OCI-LY1 (cell line): ENCODE results near the gene KLHL29.

Experiments
- EZH2 ChIP-seq: fragments of 200-600 bp; sonication (generic), shearing (Covaris generic); IDR thresholded peaks from 2 replicates; pipeline ENCODE4 v1.8.0; 2017; ENCODE audit warnings: borderline replicate concordance, mixed run types, mild to moderate bottlenecking, antibody characterized with exemption, low read length, moderate library complexity, mixed read lengths
- TF ChIP-seq, protein P1 (sequence below): fragments of 200-600 bp; sonication (generic), shearing (Covaris generic); IDR thresholded peaks from 2 replicates; pipeline ENCODE4 v1.5.1; 2017; ENCODE audit warnings: mild to moderate bottlenecking, antibody characterized with exemption, low read length, moderate library complexity, mixed read lengths

DNA sequence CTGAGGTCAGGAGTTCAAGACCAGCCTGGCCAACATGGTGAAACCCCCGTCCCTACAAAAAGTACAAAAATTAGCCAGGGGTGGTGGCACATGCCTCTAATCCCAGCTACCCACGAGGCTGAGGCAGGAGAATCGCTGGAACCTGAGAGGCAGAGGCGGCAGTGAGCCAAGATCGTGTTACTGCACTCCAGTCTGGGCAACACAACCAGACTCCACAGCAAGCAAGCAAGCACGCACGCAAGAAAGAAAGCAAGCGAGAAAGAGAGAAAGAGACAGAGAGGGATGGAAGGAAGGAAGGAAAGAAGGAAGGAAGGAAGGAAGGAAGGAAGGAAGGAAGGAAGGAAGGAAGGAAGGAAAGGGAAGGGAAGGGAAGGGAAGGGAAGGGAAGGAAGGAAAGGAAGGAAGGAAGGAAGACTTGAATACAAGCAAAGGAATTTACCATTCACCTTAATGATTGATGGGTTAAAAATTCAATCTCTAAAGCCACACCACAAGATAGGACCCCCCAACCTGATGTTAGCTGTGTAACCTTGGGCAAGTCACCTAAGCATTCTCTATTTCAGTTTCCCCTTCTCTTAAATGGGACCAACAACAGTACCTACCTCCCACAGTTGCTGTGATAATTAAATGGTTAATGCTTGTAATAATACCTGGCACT lies 360.2 kb downstream of the KLHL29 start:
- TF ChIP-seq, protein P1, sequence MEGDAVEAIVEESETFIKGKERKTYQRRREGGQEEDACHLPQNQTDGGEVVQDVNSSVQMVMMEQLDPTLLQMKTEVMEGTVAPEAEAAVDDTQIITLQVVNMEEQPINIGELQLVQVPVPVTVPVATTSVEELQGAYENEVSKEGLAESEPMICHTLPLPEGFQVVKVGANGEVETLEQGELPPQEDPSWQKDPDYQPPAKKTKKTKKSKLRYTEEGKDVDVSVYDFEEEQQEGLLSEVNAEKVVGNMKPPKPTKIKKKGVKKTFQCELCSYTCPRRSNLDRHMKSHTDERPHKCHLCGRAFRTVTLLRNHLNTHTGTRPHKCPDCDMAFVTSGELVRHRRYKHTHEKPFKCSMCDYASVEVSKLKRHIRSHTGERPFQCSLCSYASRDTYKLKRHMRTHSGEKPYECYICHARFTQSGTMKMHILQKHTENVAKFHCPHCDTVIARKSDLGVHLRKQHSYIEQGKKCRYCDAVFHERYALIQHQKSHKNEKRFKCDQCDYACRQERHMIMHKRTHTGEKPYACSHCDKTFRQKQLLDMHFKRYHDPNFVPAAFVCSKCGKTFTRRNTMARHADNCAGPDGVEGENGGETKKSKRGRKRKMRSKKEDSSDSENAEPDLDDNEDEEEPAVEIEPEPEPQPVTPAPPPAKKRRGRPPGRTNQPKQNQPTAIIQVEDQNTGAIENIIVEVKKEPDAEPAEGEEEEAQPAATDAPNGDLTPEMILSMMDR = no peak
- TF ChIP-seq EZH2 = no peak
